IMR-90 (cell line): Measurements from ENCODE around the gene NANOGP8.

Experiments
- BHLHE40 ChIP-seq: fragments of 150-350 bp; IDR thresholded peaks from 2 replicates; pipeline ENCODE4 v1.6.1; 2016; ENCODE audit warnings: mild to moderate bottlenecking, low read depth, low read length
- CEBPB ChIP-seq: IDR thresholded peaks from 2 replicates; pipeline ENCODE4 v1.6.1; 2012; ENCODE audit warnings: low read depth, low read length, improper control_type of control experiment
- CTCF ChIP-seq: conservative IDR thresholded peaks from 2 replicates; pipeline ENCODE4 v1.5.1; 2012; ENCODE audit warnings: mild to moderate bottlenecking, low read depth, low read length, improper control_type of control experiment
- FOS ChIP-seq: fragments of 150-350 bp; IDR thresholded peaks from 2 replicates; pipeline ENCODE4 v1.6.1; 2016; ENCODE audit warnings: low read depth, low read length
- MAFK ChIP-seq: IDR thresholded peaks from 2 replicates; pipeline ENCODE4 v1.6.1; 2012; ENCODE audit warnings: low read depth, low read length, improper control_type of control experiment
- MXI1 ChIP-seq: IDR thresholded peaks from 2 replicates; pipeline ENCODE4 v1.6.1; 2012; ENCODE audit warnings: low read depth, mild to moderate bottlenecking, low read length, moderate library complexity, borderline replicate concordance
- POLR2A ChIP-seq: IDR thresholded peaks from 2 replicates; pipeline ENCODE4 v1.6.1; 2012; ENCODE audit warnings: mild to moderate bottlenecking, low read depth, low read length
- RAD21 ChIP-seq: IDR thresholded peaks from 2 replicates; pipeline ENCODE4 v1.6.1; 2012; ENCODE audit warnings: low read length, improper control_type of control experiment
- RCOR1 ChIP-seq: IDR thresholded peaks from 2 replicates; pipeline ENCODE4 v1.6.1; 2012; ENCODE audit warnings: mild to moderate bottlenecking, low read length, improper control_type of control experiment; ENCODE audit not compliant: insufficient replicate concordance
- RFX5 ChIP-seq: IDR thresholded peaks from 2 replicates; pipeline ENCODE4 v1.8.0; 2012; ENCODE audit warnings: low read depth, mild to moderate bottlenecking, low read length, moderate library complexity
- SMC3 ChIP-seq: fragments of 150-350 bp; IDR thresholded peaks from 2 replicates; pipeline ENCODE4 v1.6.1; 2016; ENCODE audit warnings: low read depth, mild to moderate bottlenecking, antibody characterized with exemption, low read length, moderate library complexity
- USF2 ChIP-seq: fragments of 150-350 bp; IDR thresholded peaks from 2 replicates; pipeline ENCODE4 v1.6.1; 2017; ENCODE audit warnings: mild to moderate bottlenecking, antibody characterized with exemption, low read length, low read depth

GRCh38 chr15:35120173-35120572 is 35.1 kb upstream of the NANOGP8 start:
- TF ChIP-seq BHLHE40 (no peak), CTCF (no peak), RCOR1 (no peak), RAD21 (no peak), MXI1 (no peak), USF2 (no peak), SMC3 (no peak), POLR2A (no peak), MAFK (no peak), CEBPB (no peak), RFX5 (no peak), FOS (no peak)
